GM15510 (cell line): ENCODE measurements around the gene ATP5PO.

Source experiments
- POLR2A ChIP-seq: IDR thresholded peaks from 3 replicates; pipeline ENCODE4 v1.6.1; 2011; ENCODE audit warnings: borderline replicate concordance; ENCODE audit not compliant: insufficient read length; ENCODE audit errors: extremely low read depth

The ATP5PO gene

GRCh38 chr21:33890187-33890586, 25.4 kb downstream of the ATP5PO start:
- TF ChIP-seq POLR2A, result no peak

GRCh38 chr21:33886321-33886720, 29.3 kb downstream of the ATP5PO start:
- TF ChIP-seq POLR2A, result no peak

- no peak for TF ChIP-seq POLR2A
Observed at GRCh38 chr21:33885172-33885514, 30.5 kb downstream of the ATP5PO start.

GRCh38 chr21:33884376-33885171, 31.0 kb downstream of the ATP5PO start:
- TF ChIP-seq POLR2A, result no peak

GRCh38 chr21:33883118-33883517, 32.5 kb downstream of the ATP5PO start:
- no peak for TF ChIP-seq POLR2A

- no peak for TF ChIP-seq POLR2A
Observed at GRCh38 chr21:33881689-33882440, 33.7 kb downstream of the ATP5PO start.

GRCh38 chr21:33880626-33881025, 35.0 kb downstream of the ATP5PO start:
- no peak for TF ChIP-seq POLR2A

- no peak for TF ChIP-seq POLR2A
Observed at GRCh38 chr21:33878824-33879223, 36.8 kb downstream of the ATP5PO start.

GRCh38 chr21:33875026-33875695, 40.4 kb downstream of the ATP5PO start:
- TF ChIP-seq POLR2A, result no peak

- TF ChIP-seq POLR2A, result no peak
Observed at GRCh38 chr21:33874161-33874560, 41.4 kb downstream of the ATP5PO start.

GRCh38 chr21:33872881-33873515, 42.6 kb downstream of the ATP5PO start:
- no peak for TF ChIP-seq POLR2A

GRCh38 chr21:33871171-33871570, 44.4 kb downstream of the ATP5PO start:
- TF ChIP-seq POLR2A, result no peak

- TF ChIP-seq POLR2A, result no peak
Observed at GRCh38 chr21:33870768-33871167, 44.8 kb downstream of the ATP5PO start.

- TF ChIP-seq POLR2A, result no peak
Observed at GRCh38 chr21:33869873-33870272, 45.7 kb downstream of the ATP5PO start.

GRCh38 chr21:33866826-33867225, 48.8 kb downstream of the ATP5PO start:
- TF ChIP-seq POLR2A, result no peak
